Gastrocnemius medialis (tissue), 4 donors: Measurements from ENCODE around the gene ARID3B. TPM values are rescaled to one million over a fixed set of nuclear protein-coding genes. Genes with fewer than 3 reads are reported as not detected.

Experiments
- ATAC-seq, 2 donors: fragments of 150-250 bp; one replicate each; pipeline ENCODE4 v1.9.1; 2016
- DNase-seq, 2 donors: peaks; one replicate each; pipeline ENCODE4 v3.0.0-alpha.2; 2019
- H3K27ac ChIP-seq, 4 donors: fragments of 200-600 bp; sonication (generic); 1 replicate in 1 of 4; 2 replicates in 3 of 4; pipeline ENCODE4 v1.5.1; 2016 to 2018; ENCODE audit warnings: mild to moderate bottlenecking in 2 of 4, moderate library complexity in 1 of 4
- H3K27me3 ChIP-seq, 3 donors: fragments of 200-600 bp; sonication (generic) in 2 of 3; 1 replicate in 1 of 3; 2 replicates in 2 of 3; pipeline versions ENCODE4 v1.5.1 to v1.6.0; 2016 to 2019; ENCODE audit warnings: mild to moderate bottlenecking in 1 of 3, moderate library complexity in 1 of 3
- H3K36me3 ChIP-seq, 2 donors: fragments of 200-600 bp; sonication (generic) in 1 of 2; one replicate each; pipeline ENCODE4 v1.5.1; 2017 to 2018
- H3K4me1 ChIP-seq, 2 donors: fragments of 200-600 bp; sonication (generic) in 1 of 2; one replicate each; pipeline ENCODE4 v1.5.1; 2016 to 2017; ENCODE audit warnings: mild to moderate bottlenecking in 2 of 2
- H3K4me3 ChIP-seq, 4 donors: fragments of 200-600 bp; sonication (generic) in 3 of 4; 1 replicate in 1 of 4; 2 replicates in 3 of 4; pipeline ENCODE4 v1.5.1; 2016 to 2019; ENCODE audit warnings: mild to moderate bottlenecking in 2 of 4
- H3K9me3 ChIP-seq, 3 donors: fragments of 200-600 bp; sonication (generic) in 2 of 3; 1 replicate in 1 of 3; 2 replicates in 2 of 3; pipeline ENCODE4 v1.5.1; 2016 to 2019
- POLR2A ChIP-seq, 2 donors: fragments of 450-650 bp; IDR thresholded peaks; one replicate each; pipeline ENCODE4 v1.6.1; 2017; ENCODE audit warnings: antibody characterized with exemption in 2 of 2, mild to moderate bottlenecking in 2 of 2, moderate library complexity in 2 of 2
- in situ Hi-C, 4 donors: fragments of 200-750 bp; cut with MboI; loops; one replicate each; pipeline versions ENCODE4 v1.15.0 to v1.8.0; 2017; ENCODE audit warnings: low sequenced_read_pairs in 4 of 4
- intact Hi-C: fragments of 100-400 bp; cut with DNase I; formaldehyde crosslinking; loops from one replicate; pipeline ENCODE4 v1.15.1; 2023; ENCODE audit warnings: low total_unique reads
- total RNA-seq, 4 donors: library from RNA; depleted of rRNA; stranded (reverse); fragments of >200 nt; gene quantifications; one replicate each; pipeline versions ENCODE4 v1.1.0 to v1.2.3, GENCODE V29; 2016
- TF ChIP-seq, protein P1 (sequence below), 5 experiments: fragments of 450-650 bp in 3 of 5; fragments of 200-600 bp in 2 of 5; sonication (generic) in 2 of 5; IDR thresholded peaks in 4 of 5; conservative IDR thresholded peaks in 1 of 5; 1 replicate in 4 of 5; 2 replicates in 1 of 5; pipeline ENCODE4 v1.5.1; 2016 to 2019; ENCODE audit warnings: antibody characterized with exemption in 5 of 5, mild to moderate bottlenecking in 3 of 5, moderate library complexity in 3 of 5

ARID3B gene
- total RNA-seq, 4 donors from 2014 or later: 1.8 to 6.7 (median 4.6) TPM

DNA sequence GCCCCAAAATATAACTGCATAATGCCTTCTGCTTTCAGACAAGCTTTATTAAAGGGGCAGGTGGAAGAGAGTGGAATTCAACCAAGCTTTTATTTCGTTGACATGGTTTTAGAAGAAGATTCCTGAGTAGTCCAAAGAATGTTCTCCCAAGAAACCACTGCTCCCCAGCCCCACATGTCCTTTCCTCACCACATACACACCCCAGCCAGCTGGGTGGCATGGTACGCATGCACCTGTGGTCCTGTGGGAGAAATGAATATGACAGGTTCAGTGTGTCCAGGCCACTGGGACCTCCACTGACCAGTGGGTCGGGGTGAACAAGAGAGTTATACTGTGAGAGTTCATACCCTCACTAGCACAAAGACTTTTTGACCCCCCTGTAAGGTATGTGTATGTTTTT lies 30.2 kb downstream of the ARID3B start:
- TF ChIP-seq POLR2A (IDR thresholded peaks at IDR 0.05): no peak
- TF ChIP-seq, protein P1, sequence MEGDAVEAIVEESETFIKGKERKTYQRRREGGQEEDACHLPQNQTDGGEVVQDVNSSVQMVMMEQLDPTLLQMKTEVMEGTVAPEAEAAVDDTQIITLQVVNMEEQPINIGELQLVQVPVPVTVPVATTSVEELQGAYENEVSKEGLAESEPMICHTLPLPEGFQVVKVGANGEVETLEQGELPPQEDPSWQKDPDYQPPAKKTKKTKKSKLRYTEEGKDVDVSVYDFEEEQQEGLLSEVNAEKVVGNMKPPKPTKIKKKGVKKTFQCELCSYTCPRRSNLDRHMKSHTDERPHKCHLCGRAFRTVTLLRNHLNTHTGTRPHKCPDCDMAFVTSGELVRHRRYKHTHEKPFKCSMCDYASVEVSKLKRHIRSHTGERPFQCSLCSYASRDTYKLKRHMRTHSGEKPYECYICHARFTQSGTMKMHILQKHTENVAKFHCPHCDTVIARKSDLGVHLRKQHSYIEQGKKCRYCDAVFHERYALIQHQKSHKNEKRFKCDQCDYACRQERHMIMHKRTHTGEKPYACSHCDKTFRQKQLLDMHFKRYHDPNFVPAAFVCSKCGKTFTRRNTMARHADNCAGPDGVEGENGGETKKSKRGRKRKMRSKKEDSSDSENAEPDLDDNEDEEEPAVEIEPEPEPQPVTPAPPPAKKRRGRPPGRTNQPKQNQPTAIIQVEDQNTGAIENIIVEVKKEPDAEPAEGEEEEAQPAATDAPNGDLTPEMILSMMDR (IDR thresholded peaks at IDR 0.05 in 4 of 5, conservative IDR thresholded peaks at IDR 0.05 in 1 of 5): no peak
- peaks cover 0 to 19% of the 10 kb centered on the region in 2 donors for H3K36me3 ChIP-seq
- no peak for ATAC-seq
- H3K9me3 ChIP-seq: no peaks in the 10 kb centered on the region
- peaks cover 15 to 18% of the 10 kb centered on the region in 2 donors for H3K4me1 ChIP-seq
- DNase-seq: no peak
- intact Hi-C loops (no loop called here), in situ Hi-C loops (no loop called here)
- H3K27ac ChIP-seq: no peak overlapping the region
- no peak overlapping the region for H3K4me3 ChIP-seq
- H3K27me3 ChIP-seq: no peaks in the 10 kb centered on the region

DNA sequence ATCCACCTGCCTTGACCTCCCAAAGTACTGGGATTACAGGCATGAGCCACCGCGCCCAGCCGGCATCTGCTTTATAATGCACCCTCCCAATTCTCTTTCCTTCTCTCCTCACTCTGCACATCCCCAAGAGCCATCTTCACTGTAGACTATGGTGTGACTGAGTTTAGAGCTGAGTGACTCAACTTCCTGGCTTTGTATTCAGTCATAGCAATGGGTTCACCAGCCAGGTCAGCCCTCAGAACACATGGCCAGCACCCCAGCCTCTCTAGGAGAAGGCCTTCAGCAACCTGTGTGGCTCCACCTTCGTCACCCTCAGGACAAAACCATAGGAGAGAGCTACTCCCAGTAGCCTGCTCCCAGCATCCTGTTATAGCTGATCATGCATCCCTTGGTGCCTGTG lies 33.0 kb downstream of the ARID3B start:
- Histone ChIP-seq H3K27ac (no peak overlapping the region), H3K4me3 (no peak overlapping the region), H3K4me1 (peaks cover 15% of the 10 kb centered on the region in 2 donors), H3K36me3 (peaks cover 0 to 19% of the 10 kb centered on the region in 2 donors), H3K27me3 (no peaks in the 10 kb centered on the region), H3K9me3 (no peaks in the 10 kb centered on the region)
- intact Hi-C loops (no loop called here), in situ Hi-C loops (no loop called here)
- TF ChIP-seq POLR2A (IDR thresholded peaks at IDR 0.05): no peak
- TF ChIP-seq, protein P1 (IDR thresholded peaks at IDR 0.05 in 4 of 5, conservative IDR thresholded peaks at IDR 0.05 in 1 of 5): no peak
- no peak for DNase-seq
- no peak for ATAC-seq

DNA sequence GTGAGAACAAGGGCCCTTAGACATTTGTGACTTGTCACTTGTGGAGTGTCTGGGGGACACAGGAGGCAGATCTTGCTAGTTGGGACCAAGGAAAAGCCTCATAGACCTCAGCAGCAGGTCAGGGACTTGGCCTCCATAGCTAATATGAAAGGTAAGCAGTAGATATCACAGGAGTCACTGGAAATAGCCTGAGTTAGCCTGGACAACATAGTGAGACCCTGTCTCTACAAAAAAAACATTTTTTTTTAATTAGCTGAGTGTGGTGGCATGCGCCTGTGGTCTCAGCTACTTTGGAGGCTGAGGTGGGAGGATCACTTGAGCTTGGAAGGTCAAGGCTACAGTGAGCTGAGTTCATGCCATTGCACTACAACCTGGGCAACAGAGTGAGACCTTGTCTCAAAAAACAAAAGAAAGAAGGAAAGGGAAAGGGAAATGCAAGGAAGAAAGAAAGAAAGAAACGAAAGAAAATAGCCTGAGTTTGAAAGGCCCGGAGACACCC lies 37.5 kb downstream of the ARID3B start:
- H3K36me3 ChIP-seq: peaks cover 0 to 10% of the 10 kb centered on the region in 2 donors
- in situ Hi-C loops: no loop called here
- ATAC-seq (no peak), DNase-seq (no peak)
- H3K27ac ChIP-seq: no peak overlapping the region
- H3K4me3 ChIP-seq: no peak overlapping the region
- intact Hi-C loops: no loop called here
- TF ChIP-seq, protein P1 (IDR thresholded peaks at IDR 0.05 in 4 of 5, conservative IDR thresholded peaks at IDR 0.05 in 1 of 5): no peak
- no peak for TF ChIP-seq POLR2A (IDR thresholded peaks at IDR 0.05)
- no peaks in the 10 kb centered on the region for H3K4me1 ChIP-seq
- H3K27me3 ChIP-seq: no peaks in the 10 kb centered on the region
- no peaks in the 10 kb centered on the region for H3K9me3 ChIP-seq

DNA sequence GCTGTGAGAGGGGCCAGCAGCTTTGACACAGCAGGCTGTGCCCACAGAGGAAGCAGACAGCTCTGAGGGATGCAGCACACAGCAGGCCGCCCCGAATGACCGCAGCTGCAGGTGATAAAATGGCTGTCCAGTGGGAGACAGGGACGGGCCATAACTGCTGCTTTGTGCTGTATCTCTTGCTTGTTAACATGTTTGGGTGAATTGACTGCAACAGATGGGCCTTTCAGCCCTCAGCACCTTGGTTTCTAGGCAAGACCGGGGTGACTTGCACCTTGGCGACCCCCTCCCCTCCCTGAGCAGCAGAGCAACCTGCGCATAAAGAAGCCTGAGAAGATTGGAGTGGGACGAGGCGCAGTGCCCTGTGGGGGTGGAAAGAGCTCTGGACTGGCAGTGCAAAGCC lies 38.0 kb downstream of the ARID3B start:
- no peak overlapping the region for H3K27ac ChIP-seq
- ATAC-seq (no peak), DNase-seq (no peak)
- no peaks in the 10 kb centered on the region for H3K4me1 ChIP-seq
- H3K27me3 ChIP-seq: no peaks in the 10 kb centered on the region
- H3K4me3 ChIP-seq: no peak overlapping the region
- intact Hi-C loops (no loop called here), in situ Hi-C loops (no loop called here)
- H3K36me3 ChIP-seq: peaks cover 0 to 6% of the 10 kb centered on the region in 2 donors
- H3K9me3 ChIP-seq: no peaks in the 10 kb centered on the region
- TF ChIP-seq POLR2A (IDR thresholded peaks at IDR 0.05): no peak
- TF ChIP-seq, protein P1 (IDR thresholded peaks at IDR 0.05 in 4 of 5, conservative IDR thresholded peaks at IDR 0.05 in 1 of 5): no peak
